Duodenal mucosa (tissue), 2 donors: Measurements from ENCODE around the gene PLXNA4.

Experiments used
- H3K27ac ChIP-seq: one replicate; pipeline ENCODE4 v1.7.0; 2013; ENCODE audit warnings: low read depth, low read length
- H3K27me3 ChIP-seq, 2 donors: one replicate each; pipeline ENCODE4 v1.7.0; 2013; ENCODE audit warnings: low read length in 2 of 2, control low read depth in 1 of 2; ENCODE audit not compliant: insufficient read depth in 2 of 2, control insufficient read depth in 1 of 2
- H3K36me3 ChIP-seq, 2 donors: one replicate each; pipeline ENCODE4 v1.7.0; 2013; ENCODE audit warnings: low read length in 2 of 2, control low read depth in 1 of 2; ENCODE audit not compliant: insufficient read depth in 2 of 2, control insufficient read depth in 1 of 2
- H3K4me1 ChIP-seq, 2 donors: one replicate each; pipeline ENCODE4 v1.7.0; 2013; ENCODE audit warnings: low read length in 2 of 2, control low read depth in 1 of 2; ENCODE audit not compliant: insufficient read depth in 2 of 2, control insufficient read depth in 1 of 2
- H3K4me3 ChIP-seq, 2 donors: one replicate each; pipeline ENCODE4 v1.7.0; 2013; ENCODE audit warnings: low read length in 2 of 2, low read depth in 1 of 2
- H3K9ac ChIP-seq, 2 donors: one replicate each; pipeline ENCODE4 v1.7.0; 2013; ENCODE audit warnings: low read length in 2 of 2, low read depth in 1 of 2
- H3K9me3 ChIP-seq, 2 donors: one replicate each; pipeline ENCODE4 v1.7.0; 2013; ENCODE audit warnings: low read length in 2 of 2, control low read depth in 1 of 2; ENCODE audit not compliant: control insufficient read depth in 1 of 2

PLXNA4 gene

GRCh38 chr7:132514430-132514829 is 61.8 kb downstream of the PLXNA4 start:
- no peaks in the 10 kb centered on the region for H3K9me3 ChIP-seq
- H3K4me1 ChIP-seq, result no peaks in the 10 kb centered on the region
- peaks cover 0 to 3% of the 10 kb centered on the region in 2 donors for H3K27me3 ChIP-seq
- no peaks in the 10 kb centered on the region for H3K36me3 ChIP-seq
- no peak overlapping the region for H3K9ac ChIP-seq
- no peak overlapping the region for H3K27ac ChIP-seq
- H3K4me3 ChIP-seq, result no peak overlapping the region

- Histone ChIP-seq H3K27ac (no peak overlapping the region), H3K27me3 (peaks cover 0 to 3% of the 10 kb centered on the region in 2 donors)
Observed at GRCh38 chr7:132511921-132512320, 64.3 kb downstream of the PLXNA4 start.

GRCh38 chr7:132511387-132511786 is 64.9 kb downstream of the PLXNA4 start:
- Histone ChIP-seq H3K36me3 (no peaks in the 10 kb centered on the region), H3K27ac (no peak overlapping the region), H3K4me1 (no peaks in the 10 kb centered on the region)

More at GRCh38 chr7:132511921-132512320, 64.3 kb downstream of the PLXNA4 start:
- no peak overlapping the region for H3K4me3 ChIP-seq
- no peaks in the 10 kb centered on the region for H3K36me3 ChIP-seq
- H3K9ac ChIP-seq, result no peak overlapping the region
- H3K4me1 ChIP-seq, result no peaks in the 10 kb centered on the region
- no peaks in the 10 kb centered on the region for H3K9me3 ChIP-seq

GRCh38 chr7:132509643-132510042 is 66.6 kb downstream of the PLXNA4 start:
- Histone ChIP-seq H3K27ac (no peak overlapping the region), H3K4me3 (no peak overlapping the region), H3K36me3 (no peaks in the 10 kb centered on the region), H3K4me1 (no peaks in the 10 kb centered on the region), H3K9ac (no peak overlapping the region), H3K27me3 (peaks cover 0 to 3% of the 10 kb centered on the region in 2 donors), H3K9me3 (no peaks in the 10 kb centered on the region)

More at GRCh38 chr7:132511387-132511786, 64.9 kb downstream of the PLXNA4 start:
- peaks cover 0 to 3% of the 10 kb centered on the region in 2 donors for H3K27me3 ChIP-seq
- H3K9ac ChIP-seq, result no peak overlapping the region
- H3K9me3 ChIP-seq, result no peaks in the 10 kb centered on the region
- H3K4me3 ChIP-seq, result no peak overlapping the region

GRCh38 chr7:132508724-132509353 is 67.4 kb downstream of the PLXNA4 start:
- H3K36me3 ChIP-seq, result no peaks in the 10 kb centered on the region
- no peaks in the 10 kb centered on the region for H3K9me3 ChIP-seq
- H3K27me3 ChIP-seq, result peaks cover 0 to 3% of the 10 kb centered on the region in 2 donors
- H3K9ac ChIP-seq, result no peak overlapping the region
- H3K4me1 ChIP-seq, result no peaks in the 10 kb centered on the region
- no peak overlapping the region for H3K27ac ChIP-seq
- no peak overlapping the region for H3K4me3 ChIP-seq

- H3K36me3 ChIP-seq, result no peaks in the 10 kb centered on the region
- no peaks in the 10 kb centered on the region for H3K4me1 ChIP-seq
- no peak overlapping the region for H3K27ac ChIP-seq
- no peak overlapping the region for H3K9ac ChIP-seq
- no peaks in the 10 kb centered on the region for H3K9me3 ChIP-seq
- H3K27me3 ChIP-seq, result no peaks in the 10 kb centered on the region
- H3K4me3 ChIP-seq, result no peak overlapping the region
Observed at GRCh38 chr7:132504852-132505251, 71.4 kb downstream of the PLXNA4 start.

- no peak overlapping the region for H3K9ac ChIP-seq
- no peaks in the 10 kb centered on the region for H3K4me1 ChIP-seq
- H3K27ac ChIP-seq, result no peak overlapping the region
- no peaks in the 10 kb centered on the region for H3K27me3 ChIP-seq
- H3K36me3 ChIP-seq, result no peaks in the 10 kb centered on the region
- H3K4me3 ChIP-seq, result no peak overlapping the region
- H3K9me3 ChIP-seq, result no peaks in the 10 kb centered on the region
Observed at GRCh38 chr7:132504071-132504470, 72.2 kb downstream of the PLXNA4 start.

GRCh38 chr7:132503415-132503814 is 72.9 kb downstream of the PLXNA4 start:
- Histone ChIP-seq H3K36me3 (no peaks in the 10 kb centered on the region), H3K9ac (no peak overlapping the region), H3K27me3 (no peaks in the 10 kb centered on the region), H3K27ac (no peak overlapping the region), H3K4me3 (no peak overlapping the region), H3K4me1 (no peaks in the 10 kb centered on the region), H3K9me3 (no peaks in the 10 kb centered on the region)

- H3K9ac ChIP-seq, result no peak overlapping the region
- H3K27ac ChIP-seq, result no peak overlapping the region
- no peaks in the 10 kb centered on the region for H3K36me3 ChIP-seq
- H3K4me1 ChIP-seq, result no peaks in the 10 kb centered on the region
- no peaks in the 10 kb centered on the region for H3K9me3 ChIP-seq
- H3K27me3 ChIP-seq, result no peaks in the 10 kb centered on the region
- no peak overlapping the region for H3K4me3 ChIP-seq
Observed at GRCh38 chr7:132501956-132502355, 74.3 kb downstream of the PLXNA4 start.

GRCh38 chr7:132500727-132501440 is 75.4 kb downstream of the PLXNA4 start:
- no peak overlapping the region for H3K4me3 ChIP-seq
- no peak overlapping the region for H3K9ac ChIP-seq
- no peaks in the 10 kb centered on the region for H3K4me1 ChIP-seq
- no peaks in the 10 kb centered on the region for H3K36me3 ChIP-seq
- no peaks in the 10 kb centered on the region for H3K9me3 ChIP-seq
- no peaks in the 10 kb centered on the region for H3K27me3 ChIP-seq
- H3K27ac ChIP-seq, result no peak overlapping the region
